ENCODE measurements around the gene PBXIP1.

The PBXIP1 gene

DNA sequence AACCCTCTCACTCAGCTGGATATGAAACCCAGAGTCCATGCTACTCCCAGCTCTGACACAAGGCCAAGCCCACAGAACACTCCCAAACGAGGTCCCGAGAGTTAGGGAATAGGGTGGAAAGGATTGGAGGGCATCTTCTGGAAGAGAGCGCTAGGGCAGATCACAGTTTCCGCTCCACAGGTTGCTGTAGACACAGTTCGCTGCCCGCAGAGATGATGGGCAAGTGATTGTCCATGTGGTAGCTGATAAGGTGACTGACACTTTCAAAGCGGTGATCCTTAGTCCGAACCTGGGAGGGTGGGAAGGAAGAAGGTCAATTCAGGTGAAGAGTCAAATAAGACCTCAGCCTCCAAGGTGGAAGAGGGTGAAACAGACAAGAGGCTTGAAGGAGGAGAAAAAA, 7.7 kb upstream of the PBXIP1 start:
- POLR2A ChIA-PET (ENCODE audit: low non-redundant PET) = no interaction called here
- peak overlapping the region; percentile 100 for H3K27ac ChIP-seq

DNA sequence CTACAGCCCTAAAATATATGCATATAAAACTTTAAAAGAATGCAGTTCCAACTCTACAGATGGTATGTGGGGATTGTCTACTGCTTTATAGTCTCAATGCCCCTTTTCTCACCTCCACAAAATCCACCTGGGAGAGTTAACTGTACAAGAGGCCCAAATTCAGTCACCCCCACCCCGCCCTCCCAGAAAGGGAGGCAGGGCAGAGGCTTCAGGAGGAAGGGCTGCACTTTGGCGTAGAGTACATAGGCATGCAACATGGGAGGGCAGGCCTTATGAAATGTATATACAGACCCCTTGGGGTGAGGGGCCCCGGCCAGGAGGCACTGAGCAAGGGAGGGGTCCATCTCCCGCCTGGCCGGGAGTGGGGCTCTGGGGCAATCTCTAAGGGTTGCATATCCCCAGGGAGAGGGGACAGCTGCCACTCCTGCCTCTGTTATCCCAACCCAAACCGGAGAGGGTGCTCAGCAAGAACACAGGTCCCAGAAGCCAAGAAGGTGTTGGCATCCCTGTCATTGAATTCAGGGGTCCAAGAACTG, 7.0 kb upstream of the PBXIP1 start:
- ChIA-PET POLR2A (ENCODE audit: low non-redundant PET) (interaction anchor here (2.4 kb wide), 1 partner anchor 9 kb away, joined by 24 read pairs; the partner anchor contains the start of gene SHC1), CTCF (interaction anchor here (0.6 to 1.2 kb wide), 2 partner anchors 32 to 388 kb away, joined by 3 read pairs; no protein-coding TSS in a partner anchor)
- TF ChIP-seq, protein P1, sequence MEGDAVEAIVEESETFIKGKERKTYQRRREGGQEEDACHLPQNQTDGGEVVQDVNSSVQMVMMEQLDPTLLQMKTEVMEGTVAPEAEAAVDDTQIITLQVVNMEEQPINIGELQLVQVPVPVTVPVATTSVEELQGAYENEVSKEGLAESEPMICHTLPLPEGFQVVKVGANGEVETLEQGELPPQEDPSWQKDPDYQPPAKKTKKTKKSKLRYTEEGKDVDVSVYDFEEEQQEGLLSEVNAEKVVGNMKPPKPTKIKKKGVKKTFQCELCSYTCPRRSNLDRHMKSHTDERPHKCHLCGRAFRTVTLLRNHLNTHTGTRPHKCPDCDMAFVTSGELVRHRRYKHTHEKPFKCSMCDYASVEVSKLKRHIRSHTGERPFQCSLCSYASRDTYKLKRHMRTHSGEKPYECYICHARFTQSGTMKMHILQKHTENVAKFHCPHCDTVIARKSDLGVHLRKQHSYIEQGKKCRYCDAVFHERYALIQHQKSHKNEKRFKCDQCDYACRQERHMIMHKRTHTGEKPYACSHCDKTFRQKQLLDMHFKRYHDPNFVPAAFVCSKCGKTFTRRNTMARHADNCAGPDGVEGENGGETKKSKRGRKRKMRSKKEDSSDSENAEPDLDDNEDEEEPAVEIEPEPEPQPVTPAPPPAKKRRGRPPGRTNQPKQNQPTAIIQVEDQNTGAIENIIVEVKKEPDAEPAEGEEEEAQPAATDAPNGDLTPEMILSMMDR (conservative IDR thresholded peaks at IDR 0.05; ENCODE audit: low read depth) = no peak
- DNase-seq (ENCODE audit: low spot score) = no peak
- H3K27ac ChIP-seq = peak overlapping the region; percentile 100

More for the DNA sequence above, 7.7 kb upstream of the PBXIP1 start:
- TF ChIP-seq, protein P1 (conservative IDR thresholded peaks at IDR 0.05; ENCODE audit: low read depth) = no peak
- CTCF ChIA-PET = interaction anchor here (0.7 to 1.1 kb wide), 2 partner anchors 54 to 98 kb away, joined by 3 to 4 read pairs; no protein-coding TSS in a partner anchor
- DNase-seq (ENCODE audit: low spot score) = no peak

DNA sequence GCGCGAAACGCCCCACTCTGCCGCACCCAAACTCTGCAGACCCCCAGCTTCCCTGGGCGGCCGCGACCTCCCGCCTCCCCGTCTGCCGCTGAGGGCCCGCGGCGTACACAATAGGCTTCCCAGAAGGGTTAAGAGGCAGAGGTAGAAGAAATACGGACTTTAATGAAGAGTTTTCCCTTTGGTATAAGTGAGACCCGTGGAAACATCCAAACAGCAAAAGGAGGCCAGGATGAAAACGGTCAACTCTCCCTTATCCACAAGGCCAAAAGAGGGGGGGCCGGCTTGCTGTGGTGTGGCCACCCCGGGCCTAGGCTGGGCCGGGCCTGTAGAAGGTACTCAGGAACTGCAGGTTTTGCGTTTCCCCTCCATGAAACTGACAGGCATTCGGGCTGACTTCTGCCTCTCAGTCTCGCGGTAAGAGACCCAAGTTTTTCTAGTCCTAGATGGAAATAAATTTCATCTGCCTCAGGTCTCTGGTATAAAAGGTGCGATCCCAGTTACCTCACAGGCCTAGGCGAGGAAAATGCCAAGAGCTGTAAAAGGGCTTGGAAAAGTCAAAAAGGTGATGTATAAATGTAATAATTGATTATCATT, 6.4 kb upstream of the PBXIP1 start:
- TF ChIP-seq, protein P1 (conservative IDR thresholded peaks at IDR 0.05; ENCODE audit: low read depth) = no peak
- ChIA-PET POLR2A (ENCODE audit: low non-redundant PET) (interaction anchor here (0.6 to 2.4 kb wide), 2 partner anchors 9 to 328 kb away, joined by 3 to 24 read pairs; partner anchors contain the start of gene SHC1), CTCF (interaction anchor here (0.6 to 2.0 kb wide), 4 partner anchors 19 to 388 kb away, joined by 3 to 8 read pairs (median 4); no protein-coding TSS in a partner anchor)
- H3K27ac ChIP-seq = peak overlapping the region; percentile 100
- no peak for DNase-seq (ENCODE audit: low spot score)

DNA sequence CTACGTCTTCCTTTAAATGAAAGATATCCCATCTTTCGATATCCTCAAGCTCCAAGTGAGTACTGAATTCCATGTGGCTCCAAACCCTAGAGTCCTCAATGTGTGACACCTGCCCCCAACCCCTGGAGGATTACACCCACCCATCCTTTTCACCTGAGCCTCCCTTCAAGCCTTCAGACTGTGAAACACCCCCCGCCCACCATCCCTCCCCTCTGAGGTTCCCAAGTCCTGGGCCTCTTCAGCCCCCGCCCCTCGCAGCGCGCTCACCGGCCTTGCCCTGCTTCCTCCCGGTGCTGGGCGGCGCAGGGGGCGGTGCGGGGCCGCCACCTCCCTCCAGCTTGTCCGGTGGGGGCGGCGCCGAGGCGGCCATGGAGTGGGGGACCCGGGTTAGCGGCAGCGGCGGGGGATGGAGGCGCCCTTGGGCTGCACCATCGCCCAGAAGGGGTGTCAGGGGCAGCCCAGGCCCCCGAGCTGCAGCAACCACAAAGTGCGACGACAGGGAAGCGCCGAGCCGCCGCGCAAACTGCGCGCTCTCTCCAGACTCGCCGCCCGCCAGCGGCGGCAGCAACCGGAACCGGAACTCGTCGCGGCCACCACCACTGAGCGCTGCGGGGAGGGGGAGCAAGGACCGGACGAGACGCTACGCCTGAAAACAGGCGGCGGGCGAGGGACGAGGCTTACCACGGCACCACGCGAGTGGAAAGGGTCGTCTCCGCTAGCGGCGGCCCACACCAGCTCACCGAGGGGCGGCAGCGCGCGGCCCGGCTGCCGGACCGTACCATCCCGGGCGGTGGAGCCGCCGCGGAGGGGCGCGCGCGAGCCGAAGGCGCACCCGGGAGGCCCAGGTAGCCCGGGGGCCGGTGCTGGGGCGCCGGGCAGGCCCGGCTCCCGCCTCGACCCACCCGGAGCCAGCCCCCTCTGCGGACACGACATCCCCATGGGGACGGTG, 5.6 kb upstream of the PBXIP1 start, which contains the start of gene PYGO2:
PYGO2 (minus strand) TSS at position 576 of the 949 bp plus-strand sequence; CDS start at position 370, 206 bp downstream.
- ChIA-PET POLR2A (ENCODE audit: low non-redundant PET) (interaction anchor here (0.6 to 2.4 kb wide), 4 partner anchors 10 to 328 kb away, joined by 3 to 24 read pairs (median 3); partner anchors contain the start of gene SHC1), CTCF (interaction anchor here (0.5 to 2.0 kb wide), 7 partner anchors 18 to 716 kb away, joined by 3 to 8 read pairs (median 4); no protein-coding TSS in a partner anchor)
- TF ChIP-seq, protein P1 (conservative IDR thresholded peaks at IDR 0.05; ENCODE audit: low read depth) = peak; percentile 77

DNA sequence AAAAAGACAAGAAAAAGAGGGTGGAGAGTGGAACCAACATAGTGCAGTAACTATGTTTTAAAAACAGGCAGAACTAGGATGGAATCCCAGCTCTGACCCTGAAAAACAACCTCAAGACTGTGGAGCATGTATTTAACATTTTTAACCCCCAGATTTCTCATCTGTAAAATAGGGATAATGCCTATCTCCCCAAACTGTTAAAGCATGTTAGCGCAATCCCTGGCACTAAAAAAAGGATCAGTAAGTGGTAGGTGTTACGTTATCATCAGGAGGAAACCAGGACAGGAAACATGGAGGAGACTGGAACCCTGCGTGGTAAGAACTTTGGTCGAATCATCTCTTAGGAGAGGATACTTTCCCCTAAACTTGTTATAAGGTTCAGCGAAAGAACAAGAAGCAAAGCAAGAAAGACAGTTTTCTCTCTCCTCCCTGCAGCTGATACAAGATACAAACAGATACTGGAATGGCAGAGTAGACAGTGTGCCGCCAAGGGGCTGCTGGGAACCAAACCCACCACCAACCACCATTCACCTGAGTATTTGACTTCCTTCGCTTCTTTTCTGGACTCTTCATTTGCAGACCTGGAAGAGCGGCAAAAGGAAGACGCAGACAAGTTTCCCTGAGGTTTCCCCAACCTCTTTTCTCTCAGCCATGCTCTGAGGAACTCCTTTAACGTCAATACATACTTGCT, 4.7 kb upstream of the PBXIP1 start:
- no peak for DNase-seq (ENCODE audit: low spot score)
- TF ChIP-seq, protein P1 (conservative IDR thresholded peaks at IDR 0.05; ENCODE audit: low read depth) = no peak
- peak overlapping the region; percentile 100 for H3K27ac ChIP-seq
- CTCF ChIA-PET = interaction anchor here (0.7 to 2.0 kb wide), 5 partner anchors 17 to 357 kb away, joined by 3 to 8 read pairs (median 5); no protein-coding TSS in a partner anchor
- POLR2A ChIA-PET (ENCODE audit: low non-redundant PET) = interaction anchor here (0.6 to 2.4 kb wide), 2 partner anchors 11 to 36 kb away, joined by 3 to 24 read pairs; partner anchors contain the start of gene SHC1

More for the DNA sequence above, 5.6 kb upstream of the PBXIP1 start, which contains the start of gene PYGO2:
- peak within 1 kb of the TSS; percentile 100 for H3K27ac ChIP-seq
- DNase-seq (ENCODE audit: low spot score) = no peak
